T-helper 17 cell (primary cell): ENCODE data around the gene MRPL9. TPM values are rescaled to one million over a fixed set of nuclear protein-coding genes. Genes with fewer than 3 reads are reported as not detected.

Experiments
- ATAC-seq: fragments of 150-1000 bp; cut with Tn5 transposase; 2 replicates; pipeline ENCODE4 v1.10.0; 2021; ENCODE audit warnings: mild to moderate bottlenecking, moderate library complexity
- DNase-seq, 3 donors: peaks; one replicate each; pipeline versions ENCODE4 v3.0.0 to v3.0.0-alpha.2; 2020 to 2021
- H3K9me3 ChIP-seq: one replicate; pipeline ENCODE4 v1.7.0; 2013; ENCODE audit warnings: low read length, mild to moderate bottlenecking; ENCODE audit not compliant: control insufficient read depth, poor library complexity, severe bottlenecking
- H3K27ac Mint-ChIP-seq: one replicate; pipeline ENCODE4 v1.8.0; 2022; ENCODE audit warnings: mild to moderate bottlenecking, moderate library complexity, mixed read lengths
- H3K27me3 Mint-ChIP-seq: one replicate; pipeline ENCODE4 v1.8.0; 2022; ENCODE audit warnings: mixed read lengths
- H3K36me3 Mint-ChIP-seq: one replicate; pipeline ENCODE4 v1.8.0; 2022; ENCODE audit warnings: low read depth, mixed read lengths
- H3K4me1 Mint-ChIP-seq: one replicate; pipeline ENCODE4 v1.8.0; 2022; ENCODE audit warnings: mild to moderate bottlenecking, mixed read lengths
- H3K4me3 Mint-ChIP-seq: one replicate; pipeline ENCODE4 v1.8.0; 2022; ENCODE audit warnings: mild to moderate bottlenecking, moderate library complexity, mixed read lengths
- total RNA-seq, 4 donors: library from RNA in 2 of 4; stranded (reverse) in 2 of 4; gene quantifications; one replicate each; pipeline ENCODE4 v1.2.3 and lab custom pipeline; 2022 to 2026

MRPL9 gene
- total RNA-seq (100 to 1,000 TPM in 1 of 2 donors, 10 to 100 TPM in 1; 99.8 to 124 TPM), total RNA-seq (lab: John Stamatoyannopoulos, UW) (39.9 to 74.2 reads per million in 2 donors)

GRCh38 chr1:151762941-151763921 is at the start of gene MRPL9:
Gene MRPL9, minus strand, starts transcription at chr1:151763496. Its CDS starts 17 bp downstream, at chr1:151763479.
- DNase-seq: peak; percentile 69 to 83 (median 69)
- peak within 1 kb of the TSS; percentile 94 for H3K4me3 Mint-ChIP-seq

GRCh38 chr1:151811181-151811580 is 47.9 kb upstream of the MRPL9 start:
- no peak overlapping the region for H3K4me3 Mint-ChIP-seq
- H3K4me1 Mint-ChIP-seq: peaks cover 55% of the 10 kb centered on the region
- peaks cover 12% of the 10 kb centered on the region for H3K36me3 Mint-ChIP-seq
- H3K27me3 Mint-ChIP-seq: no peaks in the 10 kb centered on the region
- peak overlapping the region; percentile 79 for H3K27ac Mint-ChIP-seq
- ATAC-seq: no peak
- H3K9me3 ChIP-seq: no peaks in the 10 kb centered on the region
- no peak for DNase-seq

More at GRCh38 chr1:151762941-151763921, at the start of gene MRPL9:
- Mint-ChIP-seq H3K36me3 (no peaks in the 10 kb centered on the region), H3K27me3 (no peaks in the 10 kb centered on the region), H3K4me1 (peaks cover 11% of the 10 kb centered on the region), H3K27ac (peak within 1 kb of the TSS; percentile 94)
- ATAC-seq: peak; percentile 99
- H3K9me3 ChIP-seq: no peaks in the 10 kb centered on the region

GRCh38 chr1:151809985-151810556 is 46.8 kb upstream of the MRPL9 start:
- no peak for DNase-seq
- no peak for ATAC-seq
- Mint-ChIP-seq H3K4me3 (no peak overlapping the region), H3K4me1 (peaks cover 46% of the 10 kb centered on the region), H3K27ac (peak overlapping the region; percentile 93), H3K27me3 (no peaks in the 10 kb centered on the region), H3K36me3 (peaks cover 9% of the 10 kb centered on the region)
- no peaks in the 10 kb centered on the region for H3K9me3 ChIP-seq

GRCh38 chr1:151809290-151809984 is 46.1 kb upstream of the MRPL9 start:
- H3K4me3 Mint-ChIP-seq: no peak overlapping the region
- DNase-seq (no peak), ATAC-seq (no peak)
- no peaks in the 10 kb centered on the region for H3K9me3 ChIP-seq
- H3K4me1 Mint-ChIP-seq: peaks cover 45% of the 10 kb centered on the region
- H3K27me3 Mint-ChIP-seq: no peaks in the 10 kb centered on the region
- peak overlapping the region; percentile 93 for H3K27ac Mint-ChIP-seq
- H3K36me3 Mint-ChIP-seq: peaks cover 9% of the 10 kb centered on the region

- ATAC-seq (no peak), DNase-seq (no peak)
- no peaks in the 10 kb centered on the region for H3K27me3 Mint-ChIP-seq
- H3K4me3 Mint-ChIP-seq: no peak overlapping the region
- no peaks in the 10 kb centered on the region for H3K9me3 ChIP-seq
- H3K4me1 Mint-ChIP-seq: peaks cover 45% of the 10 kb centered on the region
- H3K36me3 Mint-ChIP-seq: peaks cover 7% of the 10 kb centered on the region
- peak overlapping the region; percentile 93 for H3K27ac Mint-ChIP-seq
Measured at GRCh38 chr1:151807766-151808165, 44.5 kb upstream of the MRPL9 start.

GRCh38 chr1:151807131-151807530 is 43.8 kb upstream of the MRPL9 start:
- Mint-ChIP-seq H3K27me3 (no peaks in the 10 kb centered on the region), H3K4me3 (no peak overlapping the region), H3K36me3 (peaks cover 7% of the 10 kb centered on the region), H3K27ac (no peak overlapping the region), H3K4me1 (peaks cover 40% of the 10 kb centered on the region)
- no peak for ATAC-seq
- DNase-seq: no peak
- no peaks in the 10 kb centered on the region for H3K9me3 ChIP-seq

- no peaks in the 10 kb centered on the region for H3K9me3 ChIP-seq
- Mint-ChIP-seq H3K4me3 (no peak overlapping the region), H3K27ac (peak overlapping the region; percentile 14), H3K4me1 (peaks cover 36% of the 10 kb centered on the region), H3K27me3 (no peaks in the 10 kb centered on the region), H3K36me3 (peaks cover 7% of the 10 kb centered on the region)
- DNase-seq (no peak), ATAC-seq (no peak)
Measured at GRCh38 chr1:151806170-151806569, 42.9 kb upstream of the MRPL9 start.

- ATAC-seq (no peak), DNase-seq (no peak)
- H3K27ac Mint-ChIP-seq: peak within 1 kb of the TSS; percentile 72
- H3K4me3 Mint-ChIP-seq: no peak within 1 kb of the TSS
- H3K9me3 ChIP-seq: no peaks in the 10 kb centered on the region
- no peaks in the 10 kb centered on the region for H3K27me3 Mint-ChIP-seq
- peaks cover 41% of the 10 kb centered on the region for H3K4me1 Mint-ChIP-seq
- H3K36me3 Mint-ChIP-seq: peaks cover 7% of the 10 kb centered on the region
Measured at GRCh38 chr1:151805066-151805820, 41.9 kb upstream of the MRPL9 start, which contains the start of gene LINGO4. Gene LINGO4, minus strand, starts transcription at chr1:151805419. Its CDS starts 2,715 bp downstream, at chr1:151802704.

- no peaks in the 10 kb centered on the region for H3K9me3 ChIP-seq
- Mint-ChIP-seq H3K27me3 (no peaks in the 10 kb centered on the region), H3K4me1 (peaks cover 47% of the 10 kb centered on the region), H3K4me3 (no peak overlapping the region), H3K27ac (peak overlapping the region; percentile 72), H3K36me3 (peaks cover 5% of the 10 kb centered on the region)
- DNase-seq: no peak
- ATAC-seq: no peak
Measured at GRCh38 chr1:151803915-151804314, 40.6 kb upstream of the MRPL9 start.

GRCh38 chr1:151803164-151803563 is 39.9 kb upstream of the MRPL9 start:
- peaks cover 2% of the 10 kb centered on the region for H3K36me3 Mint-ChIP-seq
- DNase-seq (no peak), ATAC-seq (no peak)
- H3K27ac Mint-ChIP-seq: peak overlapping the region; percentile 72
- H3K9me3 ChIP-seq: no peaks in the 10 kb centered on the region
- no peak overlapping the region for H3K4me3 Mint-ChIP-seq
- peaks cover 41% of the 10 kb centered on the region for H3K4me1 Mint-ChIP-seq
- no peaks in the 10 kb centered on the region for H3K27me3 Mint-ChIP-seq

- DNase-seq (no peak), ATAC-seq (no peak)
- H3K9me3 ChIP-seq: no peaks in the 10 kb centered on the region
- Mint-ChIP-seq H3K27ac (no peak overlapping the region), H3K4me3 (no peak overlapping the region), H3K27me3 (no peaks in the 10 kb centered on the region), H3K4me1 (peaks cover 36% of the 10 kb centered on the region), H3K36me3 (peaks cover 2% of the 10 kb centered on the region)
Measured at GRCh38 chr1:151802372-151802771, 39.1 kb upstream of the MRPL9 start.

GRCh38 chr1:151801846-151802245 is 38.5 kb upstream of the MRPL9 start:
- Mint-ChIP-seq H3K36me3 (peaks cover 2% of the 10 kb centered on the region), H3K4me3 (no peak overlapping the region), H3K4me1 (peaks cover 37% of the 10 kb centered on the region), H3K27ac (peak overlapping the region; percentile 59), H3K27me3 (no peaks in the 10 kb centered on the region)
- no peak for ATAC-seq
- DNase-seq: no peak
- H3K9me3 ChIP-seq: no peaks in the 10 kb centered on the region
